Measurements from ENCODE around the gene COL4A1.

The COL4A1 gene

GRCh38 chr13:110232756-110233155, 74.2 kb downstream of the COL4A1 start:
- DNase-seq (ENCODE audit: low read depth) = no peak
- no peak for TF ChIP-seq CTCF (IDR thresholded peaks at IDR 0.05; ENCODE audit: control insufficient read depth, insufficient read depth, low read depth, low read length, missing control alignments)
- H3K4me3 ChIP-seq (ENCODE audit: control insufficient read depth, low read depth, low read length) = no peak overlapping the region

GRCh38 chr13:110232142-110232541, 74.8 kb downstream of the COL4A1 start:
- TF ChIP-seq CTCF (IDR thresholded peaks at IDR 0.05; ENCODE audit: control insufficient read depth, insufficient read depth, low read depth, low read length, missing control alignments) = no peak

GRCh38 chr13:110231348-110232047, 75.5 kb downstream of the COL4A1 start:
- DNase-seq (ENCODE audit: low read depth) = no peak
- TF ChIP-seq CTCF (IDR thresholded peaks at IDR 0.05; ENCODE audit: control insufficient read depth, insufficient read depth, low read depth, low read length, missing control alignments) = no peak
- no peak overlapping the region for H3K4me3 ChIP-seq (ENCODE audit: control insufficient read depth, low read depth, low read length)

More at GRCh38 chr13:110232142-110232541, 74.8 kb downstream of the COL4A1 start:
- no peak overlapping the region for H3K4me3 ChIP-seq (ENCODE audit: control insufficient read depth, low read depth, low read length)
- no peak for DNase-seq (ENCODE audit: low read depth)

GRCh38 chr13:110230661-110231347, 76.2 kb downstream of the COL4A1 start:
- no peak for TF ChIP-seq CTCF (IDR thresholded peaks at IDR 0.05; ENCODE audit: control insufficient read depth, insufficient read depth, low read depth, low read length, missing control alignments)

GRCh38 chr13:110229905-110230563, 76.9 kb downstream of the COL4A1 start:
- no peak for DNase-seq (ENCODE audit: low read depth)
- H3K4me3 ChIP-seq (ENCODE audit: control insufficient read depth, low read depth, low read length) = no peak overlapping the region
- no peak for TF ChIP-seq CTCF (IDR thresholded peaks at IDR 0.05; ENCODE audit: control insufficient read depth, insufficient read depth, low read depth, low read length, missing control alignments)

More at GRCh38 chr13:110230661-110231347, 76.2 kb downstream of the COL4A1 start:
- no peak overlapping the region for H3K4me3 ChIP-seq (ENCODE audit: control insufficient read depth, low read depth, low read length)
- DNase-seq (ENCODE audit: low read depth) = no peak

GRCh38 chr13:110228936-110229904, 77.7 kb downstream of the COL4A1 start:
- DNase-seq (ENCODE audit: low read depth) = no peak

More at GRCh38 chr13:110228936-110229904, 77.7 kb downstream of the COL4A1 start:
- no peak overlapping the region for H3K4me3 ChIP-seq (ENCODE audit: control insufficient read depth, low read depth, low read length)
- no peak for TF ChIP-seq CTCF (IDR thresholded peaks at IDR 0.05; ENCODE audit: control insufficient read depth, insufficient read depth, low read depth, low read length, missing control alignments)

All from AG09309 (cell line).